ENCODE data around the gene THTPA.

THTPA gene, protein sequence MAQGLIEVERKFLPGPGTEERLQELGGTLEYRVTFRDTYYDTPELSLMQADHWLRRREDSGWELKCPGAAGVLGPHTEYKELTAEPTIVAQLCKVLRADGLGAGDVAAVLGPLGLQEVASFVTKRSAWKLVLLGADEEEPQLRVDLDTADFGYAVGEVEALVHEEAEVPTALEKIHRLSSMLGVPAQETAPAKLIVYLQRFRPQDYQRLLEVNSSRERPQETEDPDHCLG

DNA sequence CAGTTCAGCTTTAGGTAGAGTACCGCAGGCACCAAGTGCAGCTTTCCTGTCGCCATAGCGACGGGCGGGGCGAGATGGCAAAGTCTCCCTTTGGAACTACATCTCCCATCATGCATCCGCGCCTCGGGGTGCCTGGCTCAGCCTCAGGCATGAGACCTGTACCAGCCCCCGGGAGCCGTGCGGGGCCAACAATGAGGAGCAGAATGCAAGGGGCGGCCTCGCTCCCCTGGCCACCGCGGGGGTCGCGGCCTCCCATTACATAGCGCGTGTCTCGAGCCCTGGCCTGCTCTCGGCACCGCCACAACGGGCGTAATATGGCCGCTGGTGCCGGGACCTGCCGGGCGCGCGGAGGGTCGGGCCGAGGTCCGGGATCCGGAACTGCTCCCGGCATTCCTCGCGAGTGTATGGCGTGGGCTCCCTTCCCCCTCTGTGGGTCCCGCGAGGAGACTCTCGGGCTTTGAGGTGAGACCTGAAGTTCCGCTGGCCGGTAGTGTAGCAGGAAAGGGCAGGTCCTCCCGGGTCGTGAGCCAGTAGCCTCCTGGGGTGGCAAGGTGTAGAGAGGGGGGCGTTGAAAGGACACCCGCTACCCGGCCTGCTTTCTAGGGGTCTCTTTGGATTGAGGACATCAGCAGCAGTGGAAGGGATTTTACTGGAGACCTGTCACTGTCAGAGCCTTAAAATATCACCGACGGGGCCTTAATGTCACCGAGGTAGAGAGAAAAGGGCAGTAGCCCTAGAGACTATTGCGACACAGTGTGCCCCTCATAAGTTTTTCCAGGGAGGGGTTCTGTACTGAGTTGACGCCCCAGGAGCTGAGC lies at the start of gene THTPA:
Gene THTPA, plus strand, starts transcription at position 390 of the 818 bp plus-strand sequence. CDS start 487 bp downstream, outside the sequence.
- FAIRE-seq: no peak

DNA sequence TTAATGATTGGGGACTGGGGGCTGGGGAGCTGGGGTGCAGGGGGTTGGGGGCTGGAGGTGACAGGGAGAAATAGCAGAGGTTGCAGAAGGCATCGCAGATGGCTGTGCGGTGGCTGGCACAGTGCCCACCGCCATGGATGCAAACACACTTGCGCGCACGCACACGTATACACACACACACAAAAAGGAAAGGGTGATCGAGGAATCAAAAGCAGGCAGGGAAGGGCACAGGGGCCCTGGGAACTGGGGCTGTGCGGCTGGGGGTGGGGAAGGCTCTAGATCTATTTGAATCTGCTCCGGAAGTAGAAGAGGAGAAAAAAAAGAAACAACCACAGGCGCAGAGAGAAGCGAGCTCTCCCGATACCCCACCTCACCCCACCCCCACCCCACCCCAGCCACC lies 43.9 kb upstream of the THTPA start:
- no peak for FAIRE-seq

DNA sequence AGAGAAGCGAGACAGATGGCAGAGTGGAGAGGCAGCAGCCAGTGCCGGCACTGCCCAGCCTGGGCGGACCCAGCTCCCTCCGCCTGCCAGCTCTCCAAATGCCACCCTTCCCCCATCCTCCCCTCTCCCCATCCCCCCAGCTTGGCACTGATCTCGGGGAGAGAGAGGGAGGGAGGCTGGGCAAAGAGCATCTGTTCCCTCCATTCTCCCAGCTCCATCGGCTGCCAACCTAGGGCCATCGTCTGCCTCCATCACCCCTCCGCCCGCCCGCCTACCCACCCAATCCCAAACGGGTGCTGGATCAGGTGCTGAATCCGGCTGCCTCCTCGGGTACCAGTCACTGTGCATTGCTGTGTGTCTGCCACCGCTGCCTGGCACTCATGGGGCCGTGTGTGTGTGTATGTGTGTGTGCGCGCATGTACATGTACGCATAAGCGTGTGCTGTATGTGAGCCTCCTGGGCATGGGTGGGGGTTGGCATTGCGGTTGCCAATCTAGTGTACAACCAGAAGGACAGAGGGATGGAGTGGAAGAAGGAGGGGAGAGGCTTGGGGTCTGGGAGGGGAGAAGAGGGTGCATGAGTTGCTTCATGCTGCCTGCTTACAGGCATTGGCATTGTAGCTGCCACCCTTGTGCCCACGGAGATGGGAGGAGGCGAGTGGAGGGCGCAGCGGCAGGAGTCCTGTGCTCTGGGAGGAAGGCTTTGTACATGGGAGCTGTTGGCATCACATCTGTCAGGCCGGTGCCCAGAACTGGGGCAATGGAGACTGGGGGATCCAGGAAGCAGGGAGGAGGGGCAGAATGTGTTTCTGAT lies 42.9 kb upstream of the THTPA start:
- no peak for FAIRE-seq

DNA sequence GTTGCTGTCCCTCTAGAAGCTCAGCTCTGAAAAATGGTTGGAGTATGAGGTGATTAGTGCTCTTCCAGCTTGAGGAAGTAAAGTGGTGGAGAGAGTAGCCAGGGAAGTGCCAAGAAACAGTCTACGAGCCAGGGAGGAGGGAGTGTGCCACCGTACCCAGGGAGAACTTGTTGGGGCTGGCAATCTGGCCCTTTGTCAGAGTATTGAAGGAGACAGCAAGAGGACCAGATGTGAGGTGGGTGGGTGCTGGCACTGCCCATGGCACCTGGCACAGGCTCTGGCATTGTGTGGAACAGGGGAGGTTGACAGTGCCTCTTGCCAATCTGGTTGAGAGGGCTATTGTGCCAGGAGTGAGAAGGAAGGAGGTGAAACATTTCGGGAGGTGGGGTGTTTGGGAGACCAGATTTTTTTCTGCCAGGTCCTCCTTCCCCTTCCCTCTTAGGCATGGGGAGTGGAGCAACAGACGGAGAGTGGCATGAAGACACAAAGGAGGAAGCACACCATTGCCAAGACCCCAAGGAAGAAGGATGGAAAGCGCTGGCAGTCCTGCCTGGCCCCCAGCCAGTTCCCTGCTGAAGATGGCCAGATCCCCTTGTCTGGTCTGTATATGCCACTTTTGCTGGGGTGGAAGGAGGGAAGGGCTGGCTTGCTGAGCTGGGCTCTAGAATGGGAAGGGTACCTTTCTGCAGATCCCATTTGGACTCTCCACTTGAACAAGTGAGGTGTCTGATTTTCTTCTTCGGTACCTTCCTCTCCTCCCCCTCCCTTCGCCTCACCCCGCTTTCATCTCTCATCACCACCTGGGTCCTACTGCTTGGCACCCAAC lies 42.0 kb upstream of the THTPA start:
- no peak for FAIRE-seq

DNA sequence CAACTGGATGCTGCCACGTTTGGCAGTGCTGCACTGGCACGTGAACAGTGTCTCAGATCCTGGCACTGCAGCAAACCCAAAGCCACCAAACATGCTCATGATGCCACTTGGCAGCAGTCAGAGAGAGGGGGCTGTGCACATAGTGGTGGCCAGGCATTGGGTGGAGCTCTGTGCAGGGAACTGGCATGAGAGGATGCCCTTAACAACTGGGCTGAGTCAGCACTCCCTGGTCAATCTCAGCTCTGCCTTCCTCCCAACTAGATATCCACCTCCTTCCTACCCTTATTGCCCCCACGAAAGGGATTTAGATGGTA lies 41.5 kb upstream of the THTPA start:
- no peak for FAIRE-seq

DNA sequence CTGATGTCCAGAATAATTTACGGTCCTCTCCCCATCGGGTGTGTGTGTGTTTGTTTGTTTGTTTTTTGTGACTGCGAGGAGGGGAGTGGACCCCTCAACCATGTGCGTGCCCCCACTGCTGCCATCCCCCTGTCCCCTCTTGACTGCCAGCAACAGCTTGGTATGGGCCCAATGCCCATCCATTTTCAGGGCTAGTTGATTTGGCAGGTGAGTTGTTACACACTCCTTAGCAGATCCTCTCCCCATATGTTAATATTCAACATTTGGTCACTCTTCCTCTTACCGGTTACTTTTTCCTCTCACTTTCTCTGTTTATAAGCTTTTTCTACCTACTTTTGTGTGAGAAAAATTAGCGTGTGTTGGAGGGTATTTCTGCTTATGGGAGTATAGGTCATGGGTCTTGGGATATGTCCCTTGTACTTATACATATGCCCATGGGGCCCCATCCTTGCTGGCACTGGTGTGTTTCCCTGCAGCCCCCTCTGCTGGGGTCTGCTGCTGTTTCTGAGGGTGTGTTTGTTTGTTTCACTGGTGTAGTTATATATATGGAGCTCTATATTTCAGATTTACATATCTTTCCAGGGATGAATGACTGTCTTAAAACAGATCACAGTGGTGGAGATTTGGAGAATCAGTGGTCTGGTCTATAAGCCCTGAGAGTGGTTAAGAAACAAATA lies 38.3 kb upstream of the THTPA start:
- no peak for FAIRE-seq

DNA sequence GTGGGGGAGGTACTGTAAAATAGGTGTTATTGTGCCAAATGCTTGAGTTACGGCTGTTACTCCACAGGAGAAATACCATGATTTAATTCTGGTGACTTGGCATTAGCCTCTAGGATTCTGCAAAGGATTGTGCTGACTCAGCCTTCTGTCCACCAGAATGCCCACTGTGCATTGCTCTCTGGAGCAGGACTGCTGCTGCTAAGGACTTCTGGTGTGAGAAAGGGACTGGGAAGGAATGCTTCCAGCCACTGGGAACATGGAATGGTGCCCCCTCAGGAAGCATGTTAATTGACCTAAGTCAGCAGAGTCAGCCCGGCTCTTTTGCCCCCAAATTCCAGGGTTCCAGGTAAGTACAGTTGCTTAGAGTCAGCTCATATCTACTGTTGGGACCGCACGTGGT lies 37.4 kb upstream of the THTPA start:
- no peak for FAIRE-seq

DNA sequence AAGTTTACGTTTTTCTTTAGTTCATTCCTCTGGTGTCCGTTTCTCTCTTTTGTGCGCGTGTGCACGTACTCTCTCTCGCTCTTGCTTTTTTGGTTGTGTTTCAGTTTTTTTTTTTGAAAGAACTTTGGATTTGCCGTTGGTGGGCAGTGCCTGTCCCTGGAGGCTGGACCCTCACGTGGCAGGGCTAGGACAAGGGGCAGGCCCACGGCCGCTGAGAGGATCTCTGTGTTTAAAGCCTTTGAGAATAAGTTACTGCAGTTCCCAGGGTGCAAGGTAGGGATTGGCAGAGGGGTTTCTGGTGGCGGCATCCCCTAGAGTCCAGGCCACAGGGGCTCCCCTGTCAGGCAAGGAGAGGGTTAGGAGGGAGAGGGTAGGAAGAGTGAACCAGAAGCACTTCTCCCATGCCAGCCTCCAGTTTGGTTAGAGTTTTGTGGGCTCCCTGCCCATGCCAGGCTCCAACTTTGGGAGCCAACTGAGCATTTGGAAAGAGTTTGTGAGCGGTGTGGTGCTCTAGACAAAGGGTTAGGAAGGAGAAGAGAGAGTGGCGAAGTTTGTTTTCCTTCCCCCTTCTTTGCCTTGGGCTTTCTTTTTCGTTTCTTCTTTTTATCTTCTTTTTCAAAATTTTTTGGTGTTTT lies 35.1 kb upstream of the THTPA start:
- no peak for FAIRE-seq

DNA sequence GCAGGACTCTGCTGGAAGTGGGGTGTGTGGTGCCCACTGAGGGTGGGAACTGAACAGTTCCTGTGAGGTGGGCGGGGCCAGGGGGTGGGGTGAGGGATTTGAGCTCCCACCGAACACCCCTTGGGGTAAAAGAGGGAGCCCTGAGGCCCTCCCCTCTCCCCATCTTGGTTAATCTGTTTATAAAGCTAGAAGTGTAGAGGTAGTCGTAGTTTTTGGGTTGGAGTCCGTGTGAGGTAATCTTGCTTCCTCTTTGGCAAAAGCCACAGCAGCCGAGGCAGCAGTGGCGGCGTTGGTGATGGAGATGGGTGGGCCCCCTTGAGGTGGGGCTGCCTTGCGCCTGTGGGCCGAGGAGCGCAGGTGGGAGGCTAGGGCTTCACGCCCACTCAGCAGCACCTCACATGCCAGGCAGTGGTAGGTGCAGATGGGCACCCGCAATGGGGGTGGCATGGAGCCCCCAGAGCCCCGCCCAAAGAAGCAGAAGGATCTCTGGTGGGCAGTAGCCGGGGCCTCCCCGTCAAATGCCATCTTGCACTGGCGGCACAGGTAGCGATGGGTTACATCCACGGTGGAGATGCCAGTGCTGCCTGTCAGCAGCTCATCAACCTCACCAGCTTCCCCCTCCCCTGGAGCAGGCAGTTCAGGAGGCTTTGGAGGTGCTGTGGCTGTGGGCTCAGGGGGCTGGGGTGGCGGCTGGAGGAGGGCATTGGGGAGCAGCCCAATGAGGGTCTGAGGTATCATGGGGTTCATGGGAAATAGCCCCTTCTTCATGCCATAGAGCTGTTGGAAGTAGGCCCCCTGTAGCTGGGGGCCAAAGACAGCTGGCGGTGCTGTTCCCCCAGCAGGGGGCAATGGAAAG lies 34.1 kb upstream of the THTPA start:
- FAIRE-seq: no peak

DNA sequence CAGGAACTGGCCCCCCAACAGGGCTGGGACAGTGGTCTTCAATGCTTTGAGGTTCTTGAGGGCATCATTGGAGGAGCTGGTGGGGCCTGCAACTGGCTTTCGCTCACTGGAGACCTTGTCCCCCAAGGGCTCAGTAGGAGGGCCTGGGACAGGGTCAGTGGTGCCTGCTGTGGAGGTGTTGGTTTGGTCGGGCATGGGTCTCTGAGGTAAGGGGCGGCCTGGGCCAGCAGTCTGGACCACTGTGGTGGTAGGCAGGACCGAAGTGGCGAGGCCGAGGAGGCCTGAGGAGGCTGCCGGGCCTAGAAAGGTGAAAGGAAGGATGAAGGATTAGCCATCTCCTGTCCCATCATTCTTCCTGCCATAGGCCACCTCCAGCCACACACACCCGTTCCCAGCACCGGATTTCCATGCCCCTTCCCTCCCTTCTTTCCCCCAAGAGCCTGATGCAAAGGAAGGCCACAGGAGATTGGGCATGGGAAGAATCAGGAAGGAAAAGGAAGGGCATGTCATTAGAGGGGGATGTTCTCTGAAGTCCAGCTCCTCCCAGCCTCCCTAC lies 33.4 kb upstream of the THTPA start:
- no peak for FAIRE-seq

DNA sequence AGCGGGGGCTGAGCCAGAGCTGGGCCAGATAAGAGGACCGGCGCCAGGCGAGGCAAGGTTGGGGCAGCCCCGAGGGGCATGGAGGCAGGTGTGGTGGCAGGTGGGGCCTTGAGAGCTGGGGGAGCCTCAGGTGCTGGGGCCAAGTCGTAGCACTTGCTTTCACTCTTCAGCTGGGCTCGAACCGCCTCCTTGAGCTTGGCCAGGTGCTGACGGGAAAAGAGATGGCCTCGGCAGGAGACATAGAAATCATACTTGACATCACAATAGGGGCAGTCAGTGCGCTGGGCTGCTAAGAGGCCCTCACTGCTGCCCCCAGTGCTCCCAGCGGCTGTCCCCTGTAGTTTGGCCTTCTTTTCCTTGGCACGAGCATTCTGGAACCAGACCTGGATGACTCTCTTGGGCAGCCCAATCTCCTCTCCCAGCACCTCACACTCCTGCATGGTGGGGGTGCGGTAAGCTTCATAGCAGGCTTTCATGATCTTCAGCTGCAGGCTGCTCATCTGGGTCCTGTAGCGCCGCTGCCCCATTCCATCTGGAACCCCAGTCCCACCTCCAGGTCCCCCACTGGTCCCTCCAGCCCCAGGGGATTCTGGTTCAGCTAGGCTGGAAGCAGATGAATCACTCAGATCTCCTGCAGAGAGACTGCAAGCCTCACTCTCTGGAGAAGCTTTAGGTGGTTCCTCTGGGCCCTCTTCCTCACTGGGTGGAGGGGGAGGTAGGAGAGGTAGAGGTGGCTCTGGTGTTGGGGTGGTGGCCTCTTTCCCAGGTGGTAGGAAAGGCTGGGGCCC lies 32.6 kb upstream of the THTPA start:
- FAIRE-seq: no peak

DNA sequence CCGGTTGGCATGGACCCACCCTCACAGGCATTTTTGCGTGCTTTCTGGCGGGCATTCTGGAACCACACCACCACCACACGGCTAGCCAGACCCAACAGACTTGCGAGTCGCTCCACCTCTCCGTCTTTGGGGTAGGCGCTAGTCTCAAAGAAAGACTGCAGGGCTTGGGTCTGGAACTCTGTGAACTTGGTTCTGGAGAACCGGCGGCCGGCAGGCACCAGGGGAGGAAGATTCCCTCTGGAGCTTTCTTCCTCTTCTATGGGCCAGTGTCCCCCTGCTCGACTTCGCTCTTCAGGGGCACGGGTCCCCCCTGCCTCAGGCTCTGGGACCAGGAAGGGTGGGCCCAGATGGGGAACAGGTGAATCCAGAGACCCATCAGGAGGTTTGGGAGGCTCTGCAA lies 31.1 kb upstream of the THTPA start:
- no peak for FAIRE-seq

DNA sequence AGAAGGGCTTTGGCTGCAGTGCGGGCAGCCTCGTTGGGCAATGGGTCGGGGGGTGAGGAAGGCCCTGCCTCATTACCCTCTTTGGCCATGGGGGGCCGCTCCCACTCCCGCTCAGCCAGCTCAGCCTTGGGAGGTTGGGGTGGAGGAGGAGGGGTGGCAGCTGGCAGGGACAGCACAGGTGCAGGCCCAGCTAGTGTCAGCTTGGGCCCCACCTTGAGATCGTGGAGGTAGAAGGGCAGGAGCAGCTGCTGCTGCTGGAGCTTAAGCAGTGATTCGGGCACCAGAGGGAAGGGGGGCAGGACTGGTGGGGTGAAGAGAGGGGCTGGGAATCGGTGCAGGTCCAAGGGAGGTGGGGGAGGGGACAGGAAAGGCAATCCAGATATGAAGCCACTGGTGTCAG lies 30.5 kb upstream of the THTPA start:
- FAIRE-seq: no peak

DNA sequence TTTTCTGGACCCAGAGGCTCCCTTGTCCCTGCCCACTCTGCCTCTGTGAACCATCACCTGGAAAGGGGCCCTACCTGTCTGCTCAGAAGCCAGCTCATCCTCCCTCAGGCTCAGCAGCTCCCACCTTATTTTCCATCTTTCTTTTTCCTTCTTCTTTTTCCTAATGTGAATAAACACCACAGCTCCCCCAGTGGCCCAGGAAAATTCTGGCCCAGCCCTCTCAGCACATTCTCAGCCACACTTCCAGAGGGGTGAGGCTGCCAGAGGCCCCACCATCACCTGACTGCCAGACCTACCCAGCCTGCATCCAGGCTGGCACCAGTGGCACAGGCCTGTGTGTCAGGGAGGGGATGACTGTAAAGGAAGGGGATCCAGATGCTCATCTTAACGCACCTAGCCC lies 27.5 kb upstream of the THTPA start:
- FAIRE-seq: no peak

DNA sequence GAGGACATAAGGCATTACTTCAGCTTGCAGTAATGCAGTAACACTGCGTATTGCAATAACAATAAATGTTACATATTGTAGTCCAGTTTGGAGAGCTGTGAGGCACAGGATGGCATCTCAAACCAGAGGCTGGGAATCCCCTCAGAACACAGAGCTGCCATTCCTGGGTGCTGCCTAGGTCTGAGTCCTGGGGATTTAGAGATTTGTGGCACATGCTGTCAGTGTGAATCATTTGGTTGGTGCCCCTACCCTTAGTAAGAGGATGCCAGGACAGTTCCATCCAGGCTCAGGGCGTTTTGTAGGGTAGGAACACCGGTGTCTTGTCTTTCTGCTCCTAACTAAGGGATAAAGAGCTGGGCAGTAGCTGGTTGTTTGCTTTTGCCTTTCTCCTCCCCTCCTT lies 27.1 kb upstream of the THTPA start:
- no peak for FAIRE-seq

DNA sequence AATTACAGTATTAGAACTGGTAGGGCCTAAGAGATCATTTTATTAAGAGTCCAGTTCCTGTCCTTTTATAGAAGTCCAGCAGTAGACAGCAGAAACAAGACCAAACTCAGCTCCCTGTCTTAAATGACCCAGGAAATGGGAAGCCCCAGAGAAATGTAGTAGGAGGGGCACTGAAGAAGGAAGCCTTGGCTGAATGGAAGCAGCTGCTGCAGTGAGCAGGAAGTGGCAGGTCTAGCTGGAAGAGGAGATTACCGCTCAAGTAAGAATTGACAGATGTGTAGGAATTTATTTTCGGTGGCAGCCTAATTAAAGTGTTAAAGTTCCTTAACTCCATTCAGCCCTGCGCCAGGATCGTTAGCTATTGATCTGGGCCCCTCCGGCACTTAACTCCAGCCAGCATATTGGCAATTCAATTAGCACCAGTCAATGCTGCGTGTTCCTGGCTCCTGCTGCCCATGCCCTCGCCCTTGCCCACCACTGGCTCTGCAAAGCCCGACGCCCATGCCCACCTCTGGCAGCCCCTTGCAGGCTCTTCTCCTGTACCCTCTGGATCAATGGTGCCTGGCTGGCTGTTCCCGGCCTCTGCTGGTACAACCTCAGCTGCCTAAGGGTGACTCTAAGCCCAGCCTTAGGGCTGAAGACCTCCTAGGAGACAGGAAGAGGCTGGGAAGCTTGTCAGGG lies 25.6 kb upstream of the THTPA start:
- FAIRE-seq: no peak

DNA sequence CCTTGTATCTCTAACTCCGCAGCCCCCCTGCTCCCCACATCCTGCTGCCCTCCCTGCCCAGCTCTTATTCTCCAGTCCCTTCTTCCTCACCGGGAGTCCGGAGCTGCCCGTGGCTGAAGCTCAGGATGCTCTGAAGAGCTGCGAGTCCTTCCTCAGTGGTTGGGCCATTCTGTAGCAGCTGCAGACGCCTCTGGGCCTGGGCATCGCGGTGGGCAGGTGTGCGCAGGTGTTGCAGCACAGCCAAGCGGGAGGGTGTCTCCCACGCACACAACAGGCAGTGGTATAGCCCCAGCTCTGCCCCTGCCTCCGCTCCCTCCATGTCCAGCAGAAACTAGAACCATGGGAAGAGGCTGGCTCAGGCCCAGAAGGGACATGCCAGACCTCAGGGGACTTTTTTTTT lies 24.7 kb upstream of the THTPA start:
- no peak for FAIRE-seq

DNA sequence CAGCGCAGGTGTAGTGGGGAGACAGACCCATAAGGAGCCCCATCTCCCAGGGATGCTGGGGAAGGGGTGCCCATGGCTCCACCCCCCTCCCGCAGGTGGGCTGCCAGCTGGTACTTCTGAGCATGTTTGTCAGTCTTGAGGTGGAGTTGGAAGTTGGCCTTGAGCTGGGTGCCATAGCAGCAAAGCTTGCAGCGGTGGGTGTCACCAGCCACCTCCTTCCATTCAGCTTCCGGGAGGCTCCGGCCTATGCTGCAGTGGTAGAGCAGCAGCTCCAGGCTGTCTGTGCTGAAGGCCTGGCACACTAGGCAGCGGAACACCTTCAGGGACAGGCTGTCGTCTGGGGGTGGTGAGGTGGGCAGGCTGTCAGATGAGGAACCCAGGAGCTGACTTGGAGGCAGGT lies 23.4 kb upstream of the THTPA start:
- no peak for FAIRE-seq
